Measurements from ENCODE around the gene LCP2. TPM values are rescaled to one million over a fixed set of nuclear protein-coding genes. Genes with fewer than 3 reads are reported as not detected.

LCP2 gene
- total and polyA plus RNA-seq, 10 of the 15 experiments (the other 5 are each of a cell fraction or from before 2014, with no cell fraction given) = 8.0 to 50.5 (median 20.6) TPM

GRCh38 chr5:170305646-170306025, 8.1 kb upstream of the LCP2 start:
- no peaks in the 10 kb centered on the region for H4K20me1 ChIP-seq (ENCODE audit: control insufficient read depth, insufficient read depth)
- ChIA-PET SMC1A (ENCODE audit: uncharacterized antibody, unreplicated experiment) (interaction anchor here (1.3 to 23.0 kb wide), 9 partner anchors 11 to 42 kb away, joined by 4 to 451 read pairs (median 26); partner anchors contain the start of gene LCP2), RAD21 (ENCODE audit: unreplicated experiment) (interaction anchor here (1.4 to 3.8 kb wide), 5 partner anchors 11 to 27 kb away, joined by 3 to 68 read pairs (median 14); partner anchors contain the start of gene LCP2), POLR2A (interaction anchor here (0.7 to 3.9 kb wide), 7 partner anchors 11 to 28 kb away, joined by 4 to 57 read pairs (median 7); partner anchors contain the start of gene LCP2), CTCF (interaction anchor here (1.1 to 3.8 kb wide), 7 partner anchors 8 to 38 kb away, joined by 3 to 21 read pairs (median 9); partner anchors contain the start of gene LCP2)
- H3K27me3 ChIP-seq (replicated peaks in 1 of 2; ENCODE audit: control insufficient read depth in 2 of 2, insufficient read depth in 2 of 2, low read length in 1 of 2) = no peaks in the 10 kb centered on the region
- no peak for TF ChIP-seq SP1 (IDR thresholded peaks at IDR 0.05; ENCODE audit: low read depth, low read length)
- TF ChIP-seq ASH2L (IDR thresholded peaks at IDR 0.05; ENCODE audit: borderline replicate concordance, low read depth) = no peak
- no peak for TF ChIP-seq POLR2AphosphoS5 (IDR thresholded peaks at IDR 0.05; ENCODE audit: low read length)
- TF ChIP-seq ZNF274 (IDR thresholded peaks at IDR 0.05; ENCODE audit: insufficient read depth, insufficient read length) = no peak
- TF ChIP-seq, protein P1, sequence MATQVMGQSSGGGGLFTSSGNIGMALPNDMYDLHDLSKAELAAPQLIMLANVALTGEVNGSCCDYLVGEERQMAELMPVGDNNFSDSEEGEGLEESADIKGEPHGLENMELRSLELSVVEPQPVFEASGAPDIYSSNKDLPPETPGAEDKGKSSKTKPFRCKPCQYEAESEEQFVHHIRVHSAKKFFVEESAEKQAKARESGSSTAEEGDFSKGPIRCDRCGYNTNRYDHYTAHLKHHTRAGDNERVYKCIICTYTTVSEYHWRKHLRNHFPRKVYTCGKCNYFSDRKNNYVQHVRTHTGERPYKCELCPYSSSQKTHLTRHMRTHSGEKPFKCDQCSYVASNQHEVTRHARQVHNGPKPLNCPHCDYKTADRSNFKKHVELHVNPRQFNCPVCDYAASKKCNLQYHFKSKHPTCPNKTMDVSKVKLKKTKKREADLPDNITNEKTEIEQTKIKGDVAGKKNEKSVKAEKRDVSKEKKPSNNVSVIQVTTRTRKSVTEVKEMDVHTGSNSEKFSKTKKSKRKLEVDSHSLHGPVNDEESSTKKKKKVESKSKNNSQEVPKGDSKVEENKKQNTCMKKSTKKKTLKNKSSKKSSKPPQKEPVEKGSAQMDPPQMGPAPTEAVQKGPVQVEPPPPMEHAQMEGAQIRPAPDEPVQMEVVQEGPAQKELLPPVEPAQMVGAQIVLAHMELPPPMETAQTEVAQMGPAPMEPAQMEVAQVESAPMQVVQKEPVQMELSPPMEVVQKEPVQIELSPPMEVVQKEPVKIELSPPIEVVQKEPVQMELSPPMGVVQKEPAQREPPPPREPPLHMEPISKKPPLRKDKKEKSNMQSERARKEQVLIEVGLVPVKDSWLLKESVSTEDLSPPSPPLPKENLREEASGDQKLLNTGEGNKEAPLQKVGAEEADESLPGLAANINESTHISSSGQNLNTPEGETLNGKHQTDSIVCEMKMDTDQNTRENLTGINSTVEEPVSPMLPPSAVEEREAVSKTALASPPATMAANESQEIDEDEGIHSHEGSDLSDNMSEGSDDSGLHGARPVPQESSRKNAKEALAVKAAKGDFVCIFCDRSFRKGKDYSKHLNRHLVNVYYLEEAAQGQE (IDR thresholded peaks at IDR 0.05; ENCODE audit: low read depth, low read length) = no peak
- no peaks in the 10 kb centered on the region for H3K36me3 ChIP-seq (ENCODE audit: control insufficient read depth in 2 of 2, insufficient read depth in 2 of 2, low read length in 1 of 2)
- intact Hi-C loops (cut with micrococcal nuclease; ENCODE audit: unreplicated experiment) = no loop called here
- no peak for ATAC-seq
- H2AFZ ChIP-seq (ENCODE audit: control insufficient read depth, low read depth, low read length) = no peak overlapping the region
- no peak overlapping the region for H3K27ac ChIP-seq (ENCODE audit: control insufficient read depth, insufficient read depth)
- peaks cover 24% of the 10 kb centered on the region for H3K4me1 ChIP-seq (ENCODE audit: control insufficient read depth, insufficient read depth, low read length)
- H3K9me3 ChIP-seq (replicated peaks; ENCODE audit: control insufficient read depth, insufficient read depth, low read length) = no peaks in the 10 kb centered on the region
- no peak for DNase-seq (ENCODE audit: low read depth, low spot score)
- 86% methylated on average over 3 of the region's 3 CpGs for WGBS (ENCODE audit: insufficient coverage, insufficient replicate concordance, low lambda C conversion rate, missing lambda C conversion rate)
- no peak for FAIRE-seq
- H3K4me2 ChIP-seq (ENCODE audit: control insufficient read depth, insufficient read depth) = no peak overlapping the region
- H3K9ac ChIP-seq (ENCODE audit: control insufficient read depth, insufficient read depth, low read length) = no peak overlapping the region
- H3K79me2 ChIP-seq (ENCODE audit: control insufficient read depth, insufficient read depth, low read length) = no peaks in the 10 kb centered on the region
- in situ Hi-C loops (cut with MboI) = no loop called here
- BruUV-seq (replicated peaks) = no TSS peak
- H3K4me3 ChIP-seq = no peak overlapping the region
